Neural cell (in vitro differentiated cells): Measurements from ENCODE around the gene PGBD5.

ENCODE experiments used
- CTCF ChIP-seq: fragments of 450-650 bp; IDR thresholded peaks from 2 replicates; pipeline ENCODE4 v1.5.1; 2014; ENCODE audit warnings: antibody characterized with exemption, mild to moderate bottlenecking, moderate library complexity; ENCODE audit not compliant: poor library complexity, severe bottlenecking
- EP300 ChIP-seq: fragments of 450-650 bp; conservative IDR thresholded peaks from 2 replicates; pipeline ENCODE4 v1.6.1; 2014; ENCODE audit warnings: antibody characterized with exemption, mild to moderate bottlenecking, moderate library complexity; ENCODE audit not compliant: poor library complexity, severe bottlenecking
- EZH2 ChIP-seq: fragments of 200-600, 300-800 bp; shearing (Covaris generic), sonication (generic); IDR thresholded peaks from 2 replicates; pipeline ENCODE4 v1.6.1; 2014; ENCODE audit warnings: antibody characterized with exemption, low read length, borderline replicate concordance, mild to moderate bottlenecking; ENCODE audit not compliant: insufficient read depth, poor library complexity, severe bottlenecking
- POLR2AphosphoS5 ChIP-seq: IDR thresholded peaks from 2 replicates; pipeline ENCODE4 v1.6.1; 2012
- RAD21 ChIP-seq: fragments of 450-650 bp; conservative IDR thresholded peaks from 2 replicates; pipeline ENCODE4 v1.6.1; 2014; ENCODE audit warnings: antibody characterized with exemption, mild to moderate bottlenecking, moderate library complexity
- REST ChIP-seq: IDR thresholded peaks from 2 replicates; pipeline ENCODE4 v1.6.1; 2012; ENCODE audit warnings: borderline replicate concordance
- SMC3 ChIP-seq: fragments of 450-650 bp; conservative IDR thresholded peaks from 2 replicates; pipeline ENCODE4 v1.6.1; 2014; ENCODE audit warnings: antibody characterized with exemption, mild to moderate bottlenecking, moderate library complexity; ENCODE audit not compliant: poor library complexity
- TAF1 ChIP-seq: IDR thresholded peaks from 2 replicates; pipeline ENCODE4 v1.6.1; 2012; ENCODE audit warnings: low read depth

- TF ChIP-seq CTCF (no peak), SMC3 (no peak), EP300 (no peak), EZH2 (no peak), TAF1 (no peak), RAD21 (no peak), POLR2AphosphoS5 (no peak), REST (no peak)
These were observed 48.8 kb downstream of the PGBD5 start for GRCh38 chr1:230377324-230377723.
